GM12878 (cell line): Measurements from ENCODE around the gene ADGRB2. TPM values are rescaled to one million over a fixed set of nuclear protein-coding genes. Genes with fewer than 3 reads are reported as not detected.
A peak's percentile ranks its signal among the peaks of the same experiment; 100 is the strongest.

Experiments used
- BACH1 ChIP-seq: fragments of 450-650 bp; IDR thresholded peaks from 2 replicates; pipeline ENCODE4 v1.6.1; 2017; ENCODE audit warnings: mild to moderate bottlenecking, borderline replicate concordance
- CEBPB ChIP-seq, 2 experiments: fragments of 150-350 bp in 1 of 2; IDR thresholded peaks; 2 replicates each; pipeline ENCODE4 v1.6.1; 2012 to 2014; ENCODE audit warnings: low read depth in 2 of 2, low read length in 2 of 2, borderline replicate concordance in 1 of 2, inconsistent platforms in 1 of 2
- CHD2 ChIP-seq: IDR thresholded peaks from 2 replicates; pipeline ENCODE4 v1.6.1; 2011; ENCODE audit warnings: low read depth, low read length, improper control_type of control experiment, borderline replicate concordance
- CREM ChIP-seq: IDR thresholded peaks from 2 replicates; pipeline ENCODE4 v1.6.1; 2014; ENCODE audit warnings: antibody characterized with exemption, low read depth
- EED ChIP-seq: sonication (generic); IDR thresholded peaks from 2 replicates; pipeline ENCODE4 v1.6.1; 2016; ENCODE audit warnings: antibody characterized with exemption, low read depth
- EGR1 ChIP-seq, 2 experiments: IDR thresholded peaks; 1 replicate in 1 of 2; 2 replicates in 1 of 2; pipeline ENCODE4 v1.6.1; 2011 to 2012; ENCODE audit warnings: low read depth in 2 of 2, low read length in 2 of 2, borderline replicate concordance in 1 of 2, mild to moderate bottlenecking in 1 of 2, moderate library complexity in 1 of 2
- EP300 ChIP-seq, 2 experiments: fragments of 150-350 bp in 1 of 2; IDR thresholded peaks; 2 replicates each; pipeline ENCODE4 v1.6.1; 2011 to 2012; ENCODE audit warnings: low read depth in 2 of 2, low read length in 2 of 2, borderline replicate concordance in 1 of 2, improper control_type of control experiment in 1 of 2, inconsistent platforms in 1 of 2; ENCODE audit not compliant: control insufficient read depth in 1 of 2
- EZH2 ChIP-seq: IDR thresholded peaks from 2 replicates; pipeline ENCODE4 v1.6.1; 2012; ENCODE audit warnings: low read depth, mild to moderate bottlenecking, control low read depth, inconsistent platforms, low read length, borderline replicate concordance; ENCODE audit not compliant: control insufficient read depth
- KLF5 ChIP-seq: fragments of 450-650 bp; IDR thresholded peaks from 2 replicates; pipeline ENCODE4 v1.6.1; 2014; ENCODE audit warnings: mild to moderate bottlenecking; ENCODE audit not compliant: partially characterized antibody
- LARP7 ChIP-seq: fragments of 450-650 bp; IDR thresholded peaks from 2 replicates; pipeline ENCODE4 v1.6.1; 2017; ENCODE audit warnings: mild to moderate bottlenecking
- MTA3 ChIP-seq: IDR thresholded peaks from 2 replicates; pipeline ENCODE4 v1.6.1; 2012; ENCODE audit warnings: low read length, inconsistent platforms, borderline replicate concordance
- NR2C1 ChIP-seq: fragments of 450-650 bp; IDR thresholded peaks from 2 replicates; pipeline ENCODE4 v1.6.1; 2017; ENCODE audit warnings: antibody characterized with exemption, mild to moderate bottlenecking, moderate library complexity
- TAF1 ChIP-seq: IDR thresholded peaks from 2 replicates; pipeline ENCODE4 v1.6.1; 2011; ENCODE audit warnings: mild to moderate bottlenecking, low read depth, low read length, borderline replicate concordance
- TARDBP ChIP-seq: IDR thresholded peaks from 2 replicates; pipeline ENCODE4 v1.6.1; 2016; ENCODE audit warnings: borderline replicate concordance
- ZNF622 ChIP-seq: fragments of 450-650 bp; IDR thresholded peaks from 2 replicates; pipeline ENCODE4 v1.6.1; 2017; ENCODE audit warnings: mild to moderate bottlenecking, inconsistent platforms
- polyA plus RNA-seq, 11 experiments: library from polyadenylated mRNA; depleted of rRNA in 4 of 11; unstranded in 6 of 11; stranded (reverse) in 5 of 11; fragments of >200 nt; fragmentation: Nextera tagmentation in 4 of 11; fragmentation: Illumina TruSeq in 1 of 11; extraction: Ambion mirVana in 4 of 11; extraction: Trizol in 1 of 11; gene quantifications; 1 replicate in 1 of 11; 2 replicates in 10 of 11; pipeline versions ENCODE4 v1.2.1 to v1.2.3, GENCODE V29; 2011 to 2016; ENCODE audit warnings: inconsistent platforms in 2 of 11, missing spikeins in 2 of 11, low read depth in 1 of 11
- total RNA-seq, 4 experiments: library from RNA; depleted of rRNA in 3 of 4; stranded (reverse); fragments of >200 nt in 3 of 4; fragmentation: Illumina TruSeq in 1 of 4; extraction: Trizol in 1 of 4; gene quantifications; 2 replicates each; pipeline versions ENCODE4 v1.2.1 to v1.2.3, GENCODE V29; 2013 to 2021
- TF ChIP-seq, protein P1 (sequence below): fragments of 450-650 bp; conservative IDR thresholded peaks from 2 replicates; pipeline ENCODE4 v1.6.1; 2017; ENCODE audit warnings: mild to moderate bottlenecking, moderate library complexity
- TF ChIP-seq, protein P2 (sequence below): IDR thresholded peaks from 2 replicates; pipeline ENCODE4 v1.6.1; 2012; ENCODE audit warnings: low read length, inconsistent platforms
- TF ChIP-seq, protein P3 (sequence below): IDR thresholded peaks from 2 replicates; pipeline ENCODE4 v1.6.1; 2012; ENCODE audit warnings: low read depth, low read length, improper control_type of control experiment
- TF ChIP-seq, protein P4 (sequence below): fragments of 450-650 bp; IDR thresholded peaks from 2 replicates; pipeline ENCODE4 v1.6.1; 2017; ENCODE audit warnings: mild to moderate bottlenecking
- TF ChIP-seq, protein P5 (sequence below), 3 experiments: IDR thresholded peaks in 2 of 3; conservative IDR thresholded peaks in 1 of 3; 2 replicates each; pipeline ENCODE4 v1.5.1; 2011; ENCODE audit warnings: low read depth in 3 of 3, low read length in 3 of 3, mild to moderate bottlenecking in 3 of 3, control low read depth in 2 of 3, moderate library complexity in 2 of 3, inconsistent platforms in 1 of 3, mixed read lengths in 1 of 3; ENCODE audit not compliant: control insufficient read depth in 2 of 3, insufficient read depth in 1 of 3; ENCODE audit errors: extremely low read depth in 1 of 3
- TF ChIP-seq, protein P6 (sequence below): fragments of 150-350 bp; IDR thresholded peaks from 2 replicates; pipeline ENCODE4 v1.6.1; 2014; ENCODE audit warnings: mild to moderate bottlenecking, low read depth, low read length

The ADGRB2 gene
- total and polyA plus RNA-seq, 10 of the 15 experiments (the other 5 are each of a cell fraction or from before 2014, with no cell fraction given): 0.11 to 0.33 (median 0.18) TPM; not detected in 4

DNA sequence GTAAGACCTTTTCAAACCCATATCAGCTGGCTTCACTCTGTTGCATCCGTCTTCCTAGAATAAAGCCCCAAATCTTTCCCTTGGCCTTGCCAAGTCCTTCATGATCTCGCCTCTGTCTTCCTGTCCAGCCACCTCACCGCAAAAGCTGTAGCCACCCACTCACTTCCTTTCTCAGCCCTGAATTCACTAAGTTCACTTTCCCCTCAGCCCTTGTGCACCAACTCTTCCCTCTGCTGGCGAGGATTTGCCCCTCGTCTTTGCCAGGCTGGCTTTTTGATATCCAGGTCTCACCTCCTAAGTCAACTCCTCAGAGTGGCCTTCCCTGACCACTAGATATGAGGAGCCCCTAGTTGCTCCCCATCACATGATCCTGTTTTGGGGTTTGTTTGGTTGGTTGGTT is 56.4 kb downstream of the ADGRB2 start (continued):
- TF ChIP-seq EGR1 (IDR thresholded peaks at IDR 0.05; ENCODE audit: borderline replicate concordance in 1 of 2, low read depth in 2 of 2, low read length in 2 of 2): peak; percentile 17 to 89
- TF ChIP-seq, protein P1, sequence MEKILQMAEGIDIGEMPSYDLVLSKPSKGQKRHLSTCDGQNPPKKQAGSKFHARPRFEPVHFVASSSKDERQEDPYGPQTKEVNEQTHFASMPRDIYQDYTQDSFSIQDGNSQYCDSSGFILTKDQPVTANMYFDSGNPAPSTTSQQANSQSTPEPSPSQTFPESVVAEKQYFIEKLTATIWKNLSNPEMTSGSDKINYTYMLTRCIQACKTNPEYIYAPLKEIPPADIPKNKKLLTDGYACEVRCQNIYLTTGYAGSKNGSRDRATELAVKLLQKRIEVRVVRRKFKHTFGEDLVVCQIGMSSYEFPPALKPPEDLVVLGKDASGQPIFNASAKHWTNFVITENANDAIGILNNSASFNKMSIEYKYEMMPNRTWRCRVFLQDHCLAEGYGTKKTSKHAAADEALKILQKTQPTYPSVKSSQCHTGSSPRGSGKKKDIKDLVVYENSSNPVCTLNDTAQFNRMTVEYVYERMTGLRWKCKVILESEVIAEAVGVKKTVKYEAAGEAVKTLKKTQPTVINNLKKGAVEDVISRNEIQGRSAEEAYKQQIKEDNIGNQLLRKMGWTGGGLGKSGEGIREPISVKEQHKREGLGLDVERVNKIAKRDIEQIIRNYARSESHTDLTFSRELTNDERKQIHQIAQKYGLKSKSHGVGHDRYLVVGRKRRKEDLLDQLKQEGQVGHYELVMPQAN: no peak
- no peak for TF ChIP-seq BACH1
- TF ChIP-seq NR2C1: no peak
- TF ChIP-seq EED: peak; percentile 47
- TF ChIP-seq EP300 (IDR thresholded peaks at IDR 0.05; ENCODE audit: borderline replicate concordance in 1 of 2, control insufficient read depth in 1 of 2, low read depth in 2 of 2, low read length in 2 of 2): no peak
- TF ChIP-seq, protein P2, sequence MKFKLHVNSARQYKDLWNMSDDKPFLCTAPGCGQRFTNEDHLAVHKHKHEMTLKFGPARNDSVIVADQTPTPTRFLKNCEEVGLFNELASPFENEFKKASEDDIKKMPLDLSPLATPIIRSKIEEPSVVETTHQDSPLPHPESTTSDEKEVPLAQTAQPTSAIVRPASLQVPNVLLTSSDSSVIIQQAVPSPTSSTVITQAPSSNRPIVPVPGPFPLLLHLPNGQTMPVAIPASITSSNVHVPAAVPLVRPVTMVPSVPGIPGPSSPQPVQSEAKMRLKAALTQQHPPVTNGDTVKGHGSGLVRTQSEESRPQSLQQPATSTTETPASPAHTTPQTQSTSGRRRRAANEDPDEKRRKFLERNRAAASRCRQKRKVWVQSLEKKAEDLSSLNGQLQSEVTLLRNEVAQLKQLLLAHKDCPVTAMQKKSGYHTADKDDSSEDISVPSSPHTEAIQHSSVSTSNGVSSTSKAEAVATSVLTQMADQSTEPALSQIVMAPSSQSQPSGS: no peak
- no peak for TF ChIP-seq CHD2
- TF ChIP-seq, protein P3, sequence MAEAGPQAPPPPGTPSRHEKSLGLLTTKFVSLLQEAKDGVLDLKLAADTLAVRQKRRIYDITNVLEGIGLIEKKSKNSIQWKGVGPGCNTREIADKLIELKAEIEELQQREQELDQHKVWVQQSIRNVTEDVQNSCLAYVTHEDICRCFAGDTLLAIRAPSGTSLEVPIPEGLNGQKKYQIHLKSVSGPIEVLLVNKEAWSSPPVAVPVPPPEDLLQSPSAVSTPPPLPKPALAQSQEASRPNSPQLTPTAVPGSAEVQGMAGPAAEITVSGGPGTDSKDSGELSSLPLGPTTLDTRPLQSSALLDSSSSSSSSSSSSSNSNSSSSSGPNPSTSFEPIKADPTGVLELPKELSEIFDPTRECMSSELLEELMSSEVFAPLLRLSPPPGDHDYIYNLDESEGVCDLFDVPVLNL: no peak
- no peak for TF ChIP-seq TAF1
- no peak for TF ChIP-seq LARP7
- no peak for TF ChIP-seq TARDBP
- TF ChIP-seq MTA3: no peak
- TF ChIP-seq EZH2: no peak
- no peak for TF ChIP-seq ZNF622
- TF ChIP-seq CREM: no peak
- no peak for TF ChIP-seq KLF5
- no peak for TF ChIP-seq CEBPB (IDR thresholded peaks at IDR 0.05; ENCODE audit: borderline replicate concordance in 1 of 2, low read depth in 2 of 2, low read length in 2 of 2)
- TF ChIP-seq, protein P4, sequence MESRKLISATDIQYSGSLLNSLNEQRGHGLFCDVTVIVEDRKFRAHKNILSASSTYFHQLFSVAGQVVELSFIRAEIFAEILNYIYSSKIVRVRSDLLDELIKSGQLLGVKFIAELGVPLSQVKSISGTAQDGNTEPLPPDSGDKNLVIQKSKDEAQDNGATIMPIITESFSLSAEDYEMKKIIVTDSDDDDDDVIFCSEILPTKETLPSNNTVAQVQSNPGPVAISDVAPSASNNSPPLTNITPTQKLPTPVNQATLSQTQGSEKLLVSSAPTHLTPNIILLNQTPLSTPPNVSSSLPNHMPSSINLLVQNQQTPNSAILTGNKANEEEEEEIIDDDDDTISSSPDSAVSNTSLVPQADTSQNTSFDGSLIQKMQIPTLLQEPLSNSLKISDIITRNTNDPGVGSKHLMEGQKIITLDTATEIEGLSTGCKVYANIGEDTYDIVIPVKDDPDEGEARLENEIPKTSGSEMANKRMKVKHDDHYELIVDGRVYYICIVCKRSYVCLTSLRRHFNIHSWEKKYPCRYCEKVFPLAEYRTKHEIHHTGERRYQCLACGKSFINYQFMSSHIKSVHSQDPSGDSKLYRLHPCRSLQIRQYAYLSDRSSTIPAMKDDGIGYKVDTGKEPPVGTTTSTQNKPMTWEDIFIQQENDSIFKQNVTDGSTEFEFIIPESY: no peak
- TF ChIP-seq, protein P5, sequence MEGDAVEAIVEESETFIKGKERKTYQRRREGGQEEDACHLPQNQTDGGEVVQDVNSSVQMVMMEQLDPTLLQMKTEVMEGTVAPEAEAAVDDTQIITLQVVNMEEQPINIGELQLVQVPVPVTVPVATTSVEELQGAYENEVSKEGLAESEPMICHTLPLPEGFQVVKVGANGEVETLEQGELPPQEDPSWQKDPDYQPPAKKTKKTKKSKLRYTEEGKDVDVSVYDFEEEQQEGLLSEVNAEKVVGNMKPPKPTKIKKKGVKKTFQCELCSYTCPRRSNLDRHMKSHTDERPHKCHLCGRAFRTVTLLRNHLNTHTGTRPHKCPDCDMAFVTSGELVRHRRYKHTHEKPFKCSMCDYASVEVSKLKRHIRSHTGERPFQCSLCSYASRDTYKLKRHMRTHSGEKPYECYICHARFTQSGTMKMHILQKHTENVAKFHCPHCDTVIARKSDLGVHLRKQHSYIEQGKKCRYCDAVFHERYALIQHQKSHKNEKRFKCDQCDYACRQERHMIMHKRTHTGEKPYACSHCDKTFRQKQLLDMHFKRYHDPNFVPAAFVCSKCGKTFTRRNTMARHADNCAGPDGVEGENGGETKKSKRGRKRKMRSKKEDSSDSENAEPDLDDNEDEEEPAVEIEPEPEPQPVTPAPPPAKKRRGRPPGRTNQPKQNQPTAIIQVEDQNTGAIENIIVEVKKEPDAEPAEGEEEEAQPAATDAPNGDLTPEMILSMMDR (IDR thresholded peaks at IDR 0.05 in 2 of 3, conservative IDR thresholded peaks at IDR 0.05 in 1 of 3; ENCODE audit: control insufficient read depth in 2 of 3, extremely low read depth in 1 of 3, insufficient read depth in 1 of 3, low read depth in 3 of 3, low read length in 3 of 3): peak; percentile 24 to 46 (median 31); a peak in 4 of 6 replicates
- TF ChIP-seq, protein P6, sequence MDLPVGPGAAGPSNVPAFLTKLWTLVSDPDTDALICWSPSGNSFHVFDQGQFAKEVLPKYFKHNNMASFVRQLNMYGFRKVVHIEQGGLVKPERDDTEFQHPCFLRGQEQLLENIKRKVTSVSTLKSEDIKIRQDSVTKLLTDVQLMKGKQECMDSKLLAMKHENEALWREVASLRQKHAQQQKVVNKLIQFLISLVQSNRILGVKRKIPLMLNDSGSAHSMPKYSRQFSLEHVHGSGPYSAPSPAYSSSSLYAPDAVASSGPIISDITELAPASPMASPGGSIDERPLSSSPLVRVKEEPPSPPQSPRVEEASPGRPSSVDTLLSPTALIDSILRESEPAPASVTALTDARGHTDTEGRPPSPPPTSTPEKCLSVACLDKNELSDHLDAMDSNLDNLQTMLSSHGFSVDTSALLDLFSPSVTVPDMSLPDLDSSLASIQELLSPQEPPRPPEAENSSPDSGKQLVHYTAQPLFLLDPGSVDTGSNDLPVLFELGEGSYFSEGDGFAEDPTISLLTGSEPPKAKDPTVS: no peak
